Measurements from ENCODE around the gene IQGAP3. TPM values are rescaled to one million over a fixed set of nuclear protein-coding genes. Genes with fewer than 3 reads are reported as not detected.
"Not testable (repeated sequence)": the region's sequence is repeated elsewhere in the genome, so short reads cannot be mapped to it uniquely, and the experiment has no call there.

IQGAP3 gene
- total RNA-seq, 1 donor from 2014 or later: 13.1 TPM

DNA sequence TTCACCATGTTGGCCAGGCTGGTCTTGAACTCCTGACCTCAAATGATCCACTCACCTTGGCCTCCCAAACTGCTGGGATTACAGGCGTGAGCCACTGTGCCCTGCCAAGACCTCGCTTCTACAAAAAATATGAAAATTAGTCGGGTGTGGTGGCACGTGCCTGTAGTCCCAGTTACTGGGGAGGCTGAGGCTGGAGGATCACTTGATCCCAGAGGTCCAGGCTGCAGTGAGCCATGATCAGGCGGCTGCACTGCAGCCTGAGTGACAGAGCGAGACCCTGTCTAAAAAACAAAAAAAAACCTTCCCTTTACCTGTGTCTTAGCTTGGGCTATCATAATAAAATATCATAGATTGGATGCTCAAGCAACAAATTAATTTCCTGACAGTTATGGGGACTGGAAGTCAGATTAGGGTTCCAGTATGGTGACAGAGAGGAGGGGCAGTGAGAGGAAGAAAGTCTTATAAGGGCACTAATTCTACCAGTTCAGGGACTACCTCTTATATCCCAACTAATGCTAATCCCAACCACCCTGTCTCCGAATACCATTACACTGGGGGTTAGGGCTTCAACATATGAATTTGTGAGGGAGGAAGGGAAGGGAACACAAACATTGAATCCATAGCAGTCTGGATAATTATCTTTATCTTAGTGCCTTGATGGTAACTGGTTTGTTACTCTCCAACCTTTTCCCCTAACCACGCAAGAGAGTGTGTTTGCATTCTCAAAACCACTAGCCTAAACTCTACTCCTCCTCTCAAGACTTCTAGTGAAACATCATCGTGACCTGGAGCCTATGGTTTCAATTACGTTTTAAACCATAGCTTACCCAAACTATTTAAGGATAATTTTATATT is 18.2 kb upstream of the IQGAP3 start:
- TF ChIP-seq, protein P1, sequence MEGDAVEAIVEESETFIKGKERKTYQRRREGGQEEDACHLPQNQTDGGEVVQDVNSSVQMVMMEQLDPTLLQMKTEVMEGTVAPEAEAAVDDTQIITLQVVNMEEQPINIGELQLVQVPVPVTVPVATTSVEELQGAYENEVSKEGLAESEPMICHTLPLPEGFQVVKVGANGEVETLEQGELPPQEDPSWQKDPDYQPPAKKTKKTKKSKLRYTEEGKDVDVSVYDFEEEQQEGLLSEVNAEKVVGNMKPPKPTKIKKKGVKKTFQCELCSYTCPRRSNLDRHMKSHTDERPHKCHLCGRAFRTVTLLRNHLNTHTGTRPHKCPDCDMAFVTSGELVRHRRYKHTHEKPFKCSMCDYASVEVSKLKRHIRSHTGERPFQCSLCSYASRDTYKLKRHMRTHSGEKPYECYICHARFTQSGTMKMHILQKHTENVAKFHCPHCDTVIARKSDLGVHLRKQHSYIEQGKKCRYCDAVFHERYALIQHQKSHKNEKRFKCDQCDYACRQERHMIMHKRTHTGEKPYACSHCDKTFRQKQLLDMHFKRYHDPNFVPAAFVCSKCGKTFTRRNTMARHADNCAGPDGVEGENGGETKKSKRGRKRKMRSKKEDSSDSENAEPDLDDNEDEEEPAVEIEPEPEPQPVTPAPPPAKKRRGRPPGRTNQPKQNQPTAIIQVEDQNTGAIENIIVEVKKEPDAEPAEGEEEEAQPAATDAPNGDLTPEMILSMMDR (IDR thresholded peaks at IDR 0.05; ENCODE audit: unreplicated experiment): no peak
- Mint-ChIP-seq H3K4me1 (ENCODE audit: unreplicated experiment) (peaks cover 36% of the 10 kb centered on the region), H3K27ac (ENCODE audit: unreplicated experiment) (peak overlapping the region; percentile 94)

DNA sequence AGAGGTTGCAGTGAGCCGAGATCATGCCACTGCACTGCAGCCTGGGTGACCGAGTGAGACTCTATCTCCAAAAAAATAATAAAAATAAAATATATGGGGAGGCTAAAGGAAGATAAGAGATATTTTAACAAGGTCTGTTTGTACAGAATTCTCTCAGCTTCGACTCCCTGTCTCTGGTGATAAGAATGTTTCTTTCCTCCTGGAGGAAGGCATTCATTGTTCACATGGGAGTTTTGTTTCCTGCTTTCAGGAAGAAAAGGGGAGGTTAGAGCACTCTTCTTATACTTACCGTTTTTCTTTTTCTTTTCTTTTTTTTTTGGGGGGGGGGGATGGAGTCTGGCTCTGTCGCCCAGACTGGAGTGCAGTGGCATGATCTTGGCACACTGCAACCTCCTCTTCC is 17.2 kb upstream of the IQGAP3 start:
- H3K4me3 Mint-ChIP-seq (ENCODE audit: unreplicated experiment): no peak overlapping the region
- DNase-seq (ENCODE audit: low spot score): no peak
- H3K36me3 Mint-ChIP-seq (ENCODE audit: low read depth, unreplicated experiment): peaks cover 6% of the 10 kb centered on the region
- peak overlapping the region; percentile 75 for H3K27ac Mint-ChIP-seq (ENCODE audit: unreplicated experiment)
- peaks cover 11% of the 10 kb centered on the region for H3K27me3 Mint-ChIP-seq (ENCODE audit: unreplicated experiment)
- TF ChIP-seq, protein P1 (IDR thresholded peaks at IDR 0.05; ENCODE audit: unreplicated experiment): no peak
- H3K4me1 Mint-ChIP-seq (ENCODE audit: unreplicated experiment): peaks cover 38% of the 10 kb centered on the region
- no peaks in the 10 kb centered on the region for H3K9me3 Mint-ChIP-seq (ENCODE audit: unreplicated experiment)

More for the DNA sequence above, 18.2 kb upstream of the IQGAP3 start:
- peaks cover 6% of the 10 kb centered on the region for H3K27me3 Mint-ChIP-seq (ENCODE audit: unreplicated experiment)
- no peak for DNase-seq (ENCODE audit: low spot score)
- H3K36me3 Mint-ChIP-seq (ENCODE audit: low read depth, unreplicated experiment): peaks cover 16% of the 10 kb centered on the region
- H3K9me3 Mint-ChIP-seq (ENCODE audit: unreplicated experiment): no peaks in the 10 kb centered on the region
- peak overlapping the region; percentile 79 for H3K4me3 Mint-ChIP-seq (ENCODE audit: unreplicated experiment)

DNA sequence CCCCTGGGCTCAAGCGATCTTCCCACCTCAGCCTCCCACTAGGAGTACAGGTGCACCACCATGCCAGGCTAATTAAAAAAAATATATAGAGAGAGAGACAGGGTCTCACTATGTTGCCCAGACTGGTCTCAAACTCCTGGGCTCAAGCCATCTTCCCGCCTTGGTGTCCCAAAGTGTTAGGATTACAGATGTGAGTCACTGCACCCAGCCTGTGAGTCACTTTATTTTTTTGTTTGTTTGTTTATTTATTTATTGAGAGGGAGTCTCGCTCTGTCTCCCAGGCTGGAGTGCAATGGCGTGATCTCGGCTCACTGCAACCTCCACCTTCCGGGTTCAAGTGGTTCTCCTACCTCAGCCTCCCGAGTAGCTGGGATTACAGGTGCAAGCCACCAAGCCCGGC is 15.6 kb upstream of the IQGAP3 start:
- not testable (repeated sequence) for H3K9me3 Mint-ChIP-seq (ENCODE audit: unreplicated experiment); H3K27ac Mint-ChIP-seq (ENCODE audit: unreplicated experiment); H3K36me3 Mint-ChIP-seq (ENCODE audit: low read depth, unreplicated experiment)

DNA sequence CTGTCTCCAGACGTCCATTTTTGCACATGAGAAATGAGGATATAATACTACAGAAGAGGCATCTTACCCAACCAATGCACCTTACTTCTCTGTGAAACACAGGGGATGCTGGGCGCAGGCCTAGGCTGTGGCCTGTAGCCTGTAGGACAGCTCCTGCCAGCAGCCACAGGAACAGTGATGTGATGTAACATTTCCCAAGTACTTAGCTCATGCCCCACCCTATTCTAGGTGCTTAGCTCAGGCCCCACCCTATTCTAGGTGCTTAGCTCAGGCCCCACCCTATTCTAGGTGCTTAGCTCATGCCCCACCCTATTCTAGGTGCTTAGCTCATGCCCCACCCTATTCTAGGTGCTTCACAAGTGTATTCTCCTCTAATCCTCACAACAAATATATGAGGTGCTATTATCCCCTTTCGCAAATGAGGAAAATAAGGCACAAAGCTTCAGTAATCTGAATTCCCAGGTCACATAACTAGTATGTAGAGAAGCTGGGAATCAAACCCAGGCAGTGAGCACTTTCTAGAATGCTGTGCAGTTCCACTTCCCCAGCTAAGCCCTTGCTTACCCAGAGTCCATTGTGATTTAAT is 14.6 kb upstream of the IQGAP3 start:
- DNase-seq (ENCODE audit: low spot score): no peak
- no peaks in the 10 kb centered on the region for H3K36me3 Mint-ChIP-seq (ENCODE audit: low read depth, unreplicated experiment)
- peaks cover 13% of the 10 kb centered on the region for H3K27me3 Mint-ChIP-seq (ENCODE audit: unreplicated experiment)
- peaks cover 27% of the 10 kb centered on the region for H3K4me1 Mint-ChIP-seq (ENCODE audit: unreplicated experiment)
- H3K4me3 Mint-ChIP-seq (ENCODE audit: unreplicated experiment): no peak overlapping the region
- H3K27ac Mint-ChIP-seq (ENCODE audit: unreplicated experiment): no peak overlapping the region
- TF ChIP-seq, protein P1 (IDR thresholded peaks at IDR 0.05; ENCODE audit: unreplicated experiment): no peak
- no peaks in the 10 kb centered on the region for H3K9me3 Mint-ChIP-seq (ENCODE audit: unreplicated experiment)

More for the DNA sequence above, 15.6 kb upstream of the IQGAP3 start:
- not testable (repeated sequence) for DNase-seq (ENCODE audit: low spot score); H3K4me3 Mint-ChIP-seq (ENCODE audit: unreplicated experiment)
- Mint-ChIP-seq H3K4me1 (ENCODE audit: unreplicated experiment) (peaks cover 34% of the 10 kb centered on the region), H3K27me3 (ENCODE audit: unreplicated experiment) (peaks cover 15% of the 10 kb centered on the region)

DNA sequence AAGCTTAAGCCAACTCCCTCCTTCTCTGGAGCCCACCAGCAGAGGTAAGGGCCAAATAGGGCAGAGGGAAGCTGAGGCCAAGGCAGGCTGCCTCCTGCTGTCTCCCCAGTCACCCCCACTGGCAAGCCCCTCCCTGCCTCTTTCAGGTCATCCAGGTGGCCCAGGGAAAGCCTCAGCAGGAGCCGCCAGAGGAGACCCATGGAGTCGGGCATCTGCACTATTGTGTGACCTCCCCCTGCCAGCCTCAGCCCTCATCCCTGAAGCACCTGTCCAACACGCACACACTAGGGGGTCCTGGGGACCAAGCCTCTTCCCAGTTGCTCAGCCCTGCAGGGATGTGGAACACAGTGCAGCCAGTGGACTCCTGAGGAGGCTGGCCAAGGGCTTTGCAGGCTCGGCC is 14.0 kb upstream of the IQGAP3 start:
- H3K4me3 Mint-ChIP-seq (ENCODE audit: unreplicated experiment): no peak overlapping the region
- H3K4me1 Mint-ChIP-seq (ENCODE audit: unreplicated experiment): peaks cover 26% of the 10 kb centered on the region
- H3K27ac Mint-ChIP-seq (ENCODE audit: unreplicated experiment): no peak overlapping the region
- TF ChIP-seq, protein P1 (IDR thresholded peaks at IDR 0.05; ENCODE audit: unreplicated experiment): no peak
- H3K36me3 Mint-ChIP-seq (ENCODE audit: low read depth, unreplicated experiment): no peaks in the 10 kb centered on the region
- H3K9me3 Mint-ChIP-seq (ENCODE audit: unreplicated experiment): no peaks in the 10 kb centered on the region
- H3K27me3 Mint-ChIP-seq (ENCODE audit: unreplicated experiment): peaks cover 15% of the 10 kb centered on the region
- DNase-seq (ENCODE audit: low spot score): no peak
